Measurements from ENCODE around the gene ST3GAL6. TPM values are rescaled to one million over a fixed set of nuclear protein-coding genes. Genes with fewer than 3 reads are reported as not detected.

ST3GAL6 gene
- total RNA-seq, 1 donor from 2014 or later: 52.5 TPM

- H3K4me1 ChIP-seq: peaks cover 12% of the 10 kb centered on the region
- no peaks in the 10 kb centered on the region for H3K27me3 ChIP-seq (ENCODE audit: low read depth)
- H3K4me3 ChIP-seq: no peak overlapping the region
- H3K27ac ChIP-seq (replicated peaks): no peak overlapping the region
- peaks cover 55% of the 10 kb centered on the region for H3K36me3 ChIP-seq
- DNase-seq: no peak
- TF ChIP-seq CTCF (IDR thresholded peaks at IDR 0.05; ENCODE audit: borderline replicate concordance): no peak
- no peaks in the 10 kb centered on the region for H3K9me3 ChIP-seq (replicated peaks)
- intact Hi-C loops (cut with micrococcal nuclease): no loop called here
Observed at GRCh38 chr3:98807011-98807410, 43.9 kb downstream of the ST3GAL6 start.

GRCh38 chr3:98807561-98807960, 44.4 kb downstream of the ST3GAL6 start:
- no peak for TF ChIP-seq CTCF (IDR thresholded peaks at IDR 0.05; ENCODE audit: borderline replicate concordance)
- Histone ChIP-seq H3K27ac (replicated peaks) (no peak overlapping the region), H3K4me1 (peaks cover 12% of the 10 kb centered on the region), H3K36me3 (peaks cover 55% of the 10 kb centered on the region), H3K27me3 (ENCODE audit: low read depth) (no peaks in the 10 kb centered on the region), H3K9me3 (replicated peaks) (no peaks in the 10 kb centered on the region), H3K4me3 (no peak overlapping the region)
- no peak for DNase-seq
- intact Hi-C loops (cut with micrococcal nuclease): no loop called here

GRCh38 chr3:98808071-98808470, 44.9 kb downstream of the ST3GAL6 start:
- H3K27ac ChIP-seq (replicated peaks): no peak overlapping the region
- no peak overlapping the region for H3K4me3 ChIP-seq
- H3K9me3 ChIP-seq (replicated peaks): no peaks in the 10 kb centered on the region
- peaks cover 12% of the 10 kb centered on the region for H3K4me1 ChIP-seq
- H3K27me3 ChIP-seq (ENCODE audit: low read depth): no peaks in the 10 kb centered on the region
- H3K36me3 ChIP-seq: peaks cover 55% of the 10 kb centered on the region
- no peak for DNase-seq
- intact Hi-C loops (cut with micrococcal nuclease): no loop called here
- no peak for TF ChIP-seq CTCF (IDR thresholded peaks at IDR 0.05; ENCODE audit: borderline replicate concordance)

- TF ChIP-seq CTCF (IDR thresholded peaks at IDR 0.05; ENCODE audit: borderline replicate concordance): no peak
- intact Hi-C loops (cut with micrococcal nuclease): no loop called here
- peaks cover 63% of the 10 kb centered on the region for H3K36me3 ChIP-seq
- H3K4me1 ChIP-seq: peaks cover 12% of the 10 kb centered on the region
- DNase-seq: no peak
- no peaks in the 10 kb centered on the region for H3K9me3 ChIP-seq (replicated peaks)
- H3K4me3 ChIP-seq: no peak overlapping the region
- no peaks in the 10 kb centered on the region for H3K27me3 ChIP-seq (ENCODE audit: low read depth)
- H3K27ac ChIP-seq (replicated peaks): peak overlapping the region; percentile 37
Observed at GRCh38 chr3:98809557-98809956, 46.4 kb downstream of the ST3GAL6 start.

- H3K9me3 ChIP-seq (replicated peaks): no peaks in the 10 kb centered on the region
- H3K36me3 ChIP-seq: peaks cover 59% of the 10 kb centered on the region
- H3K4me3 ChIP-seq: no peak overlapping the region
- DNase-seq: no peak
- no peaks in the 10 kb centered on the region for H3K27me3 ChIP-seq (ENCODE audit: low read depth)
- TF ChIP-seq CTCF (IDR thresholded peaks at IDR 0.05; ENCODE audit: borderline replicate concordance): no peak
- intact Hi-C loops (cut with micrococcal nuclease): no loop called here
- H3K27ac ChIP-seq (replicated peaks): no peak overlapping the region
- peaks cover 12% of the 10 kb centered on the region for H3K4me1 ChIP-seq
Observed at GRCh38 chr3:98811048-98811447, 47.9 kb downstream of the ST3GAL6 start.

Data from left ventricle myocardium inferior (tissue), 1 donor.